ENCODE data around the gene SLC1A3.
"Not testable (repeated sequence)": the region's sequence is repeated elsewhere in the genome, so short reads cannot be mapped to it uniquely, and the experiment has no call there.

The SLC1A3 gene

DNA sequence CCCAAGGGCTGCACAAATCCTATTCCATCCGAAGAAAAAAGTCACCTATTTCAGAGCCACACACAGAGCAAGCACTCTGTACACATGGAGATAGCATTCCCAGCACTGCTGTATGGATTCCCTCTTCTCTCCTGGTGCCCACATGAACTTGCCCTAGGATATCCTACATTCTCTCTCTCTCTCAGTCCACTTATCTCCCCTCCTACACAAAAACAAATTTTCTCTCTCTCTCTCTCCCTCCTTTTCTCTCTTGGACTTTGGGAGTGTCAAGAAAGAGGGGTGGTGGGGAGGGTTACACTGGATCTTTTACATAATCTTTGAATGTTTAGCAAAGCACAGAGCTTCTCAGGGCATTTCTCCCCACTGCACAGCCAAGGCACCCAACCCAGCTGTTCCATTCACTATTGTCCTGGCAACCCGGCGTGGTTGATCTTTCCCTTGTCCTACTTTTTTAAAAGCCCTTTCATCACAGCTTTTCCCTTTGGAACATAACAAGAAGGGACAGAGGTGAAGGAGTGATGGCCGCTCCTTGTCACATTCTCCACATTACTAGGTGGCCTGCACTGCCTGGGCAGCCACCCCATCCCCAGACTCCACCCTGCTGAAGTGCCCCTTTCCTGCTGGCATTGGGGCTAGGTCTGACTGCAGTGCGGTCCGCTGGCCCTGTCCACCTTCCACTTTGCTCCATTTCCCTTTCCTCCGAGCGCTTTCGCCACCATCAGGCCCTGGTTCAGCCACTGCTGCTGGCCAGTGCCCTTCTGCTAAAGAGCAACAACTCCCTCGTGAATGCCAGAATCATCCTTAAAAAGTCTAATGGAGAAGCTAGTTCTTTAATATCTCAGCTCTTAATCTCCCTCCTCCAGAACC is 22.2 kb upstream of the SLC1A3 start:
- H3K4ac ChIP-seq (ENCODE audit: low read depth, low read length) = no peak overlapping the region
- no peak overlapping the region for H4K8ac ChIP-seq (ENCODE audit: low read depth, low read length)
- no peaks in the 10 kb centered on the region for H3K36me3 ChIP-seq (ENCODE audit: control insufficient read depth, insufficient read depth, low read length)
- no peak overlapping the region for H2BK120ac ChIP-seq (ENCODE audit: low read depth, low read length)
- H2BK5ac ChIP-seq (ENCODE audit: low read length) = no peak overlapping the region
- no peak overlapping the region for H2AK5ac ChIP-seq (ENCODE audit: low read length)
- no peaks in the 10 kb centered on the region for H3K27me3 ChIP-seq (ENCODE audit: insufficient read depth, low read length, poor library complexity)
- no peaks in the 10 kb centered on the region for H3K79me1 ChIP-seq (ENCODE audit: low read length)
- H3K56ac ChIP-seq (ENCODE audit: low read length) = no peak overlapping the region
- H3K9ac ChIP-seq (ENCODE audit: low read length) = no peak overlapping the region
- WGBS (ENCODE audit: extremely low coverage, insufficient coverage, low lambda C conversion rate) = no CpG with 5 or more reads among the region's 10 CpGs
- no peak overlapping the region for H2BK15ac ChIP-seq (replicated peaks; ENCODE audit: low read depth)
- H4K5ac ChIP-seq (ENCODE audit: low read length) = no peak overlapping the region
- no peaks in the 10 kb centered on the region for H3K4me1 ChIP-seq (ENCODE audit: control insufficient read depth, low read depth, low read length)
- H3K79me2 ChIP-seq (ENCODE audit: control insufficient read depth, insufficient read depth, low read length) = no peaks in the 10 kb centered on the region
- H3K23ac ChIP-seq (ENCODE audit: low read length) = no peak overlapping the region
- DNase-seq = no peak
- H3K27ac ChIP-seq (ENCODE audit: low read depth, low read length) = no peak overlapping the region
- no peak overlapping the region for H3K4me2 ChIP-seq (ENCODE audit: low read length)
- no peak overlapping the region for H3K4me3 ChIP-seq (ENCODE audit: low read length)
- no peak overlapping the region for H3K18ac ChIP-seq (ENCODE audit: low read length)

DNA sequence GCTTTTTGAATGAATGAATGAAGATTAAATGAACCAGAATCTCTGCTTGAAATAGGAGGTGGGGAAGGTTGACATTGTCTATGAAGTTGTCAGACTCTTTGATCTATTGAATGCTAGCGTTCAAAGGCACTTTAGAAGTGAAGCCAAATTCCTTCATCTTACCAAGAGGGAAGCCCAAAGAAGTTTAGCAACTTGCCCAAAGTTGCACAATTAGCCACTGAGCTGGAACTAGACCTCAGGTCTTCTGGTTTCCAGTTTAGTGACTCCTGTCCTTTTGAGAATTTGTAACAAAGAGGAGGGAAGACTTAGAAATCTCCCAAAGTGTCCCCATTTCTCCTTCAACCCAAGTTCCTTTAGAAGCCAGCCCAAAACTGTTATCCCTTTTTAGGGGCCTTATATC is 20.7 kb upstream of the SLC1A3 start:
- Histone ChIP-seq H3K27me3 (ENCODE audit: insufficient read depth, low read length, poor library complexity) (no peaks in the 10 kb centered on the region), H2BK120ac (ENCODE audit: low read depth, low read length) (no peak overlapping the region), H3K4me1 (ENCODE audit: control insufficient read depth, low read depth, low read length) (no peaks in the 10 kb centered on the region), H3K18ac (ENCODE audit: low read length) (no peak overlapping the region), H2BK15ac (replicated peaks; ENCODE audit: low read depth) (no peak overlapping the region), H3K79me1 (ENCODE audit: low read length) (no peaks in the 10 kb centered on the region), H4K8ac (ENCODE audit: low read depth, low read length) (no peak overlapping the region), H3K4me2 (ENCODE audit: low read length) (no peak overlapping the region), H4K5ac (ENCODE audit: low read length) (no peak overlapping the region), H2BK5ac (ENCODE audit: low read length) (no peak overlapping the region), H2AK5ac (ENCODE audit: low read length) (no peak overlapping the region), H3K56ac (ENCODE audit: low read length) (no peak overlapping the region), H3K23ac (ENCODE audit: low read length) (no peak overlapping the region), H3K79me2 (ENCODE audit: control insufficient read depth, insufficient read depth, low read length) (no peaks in the 10 kb centered on the region), H3K4me3 (ENCODE audit: low read length) (no peak overlapping the region), H3K27ac (ENCODE audit: low read depth, low read length) (no peak overlapping the region), H3K36me3 (ENCODE audit: control insufficient read depth, insufficient read depth, low read length) (no peaks in the 10 kb centered on the region), H3K9ac (ENCODE audit: low read length) (no peak overlapping the region), H3K4ac (ENCODE audit: low read depth, low read length) (no peak overlapping the region)
- no CpG with 5 or more reads among the region's 1 CpG for WGBS (ENCODE audit: extremely low coverage, insufficient coverage, low lambda C conversion rate)
- DNase-seq = no peak

DNA sequence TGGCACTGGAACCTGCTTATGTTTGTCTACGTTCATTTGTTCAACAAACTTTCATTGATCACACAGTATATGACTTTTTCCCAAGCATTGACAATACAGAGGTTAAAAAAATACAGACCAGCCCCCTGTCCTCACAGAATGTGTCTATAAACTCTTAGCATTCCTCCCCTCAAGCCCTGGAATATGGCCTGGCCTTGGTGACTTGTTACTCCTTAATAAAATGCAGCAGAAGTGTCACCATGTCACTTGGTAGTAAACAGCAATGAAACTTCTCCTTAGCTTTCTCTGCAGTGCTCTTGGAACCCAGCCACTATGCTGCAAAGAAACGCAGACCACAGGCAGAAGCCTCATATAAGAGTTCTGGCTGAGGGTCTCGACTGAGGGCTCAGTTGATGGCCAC is 19.1 kb upstream of the SLC1A3 start:
- H3K79me1 ChIP-seq (ENCODE audit: low read length) = no peaks in the 10 kb centered on the region
- H4K5ac ChIP-seq (ENCODE audit: low read length) = no peak overlapping the region
- no peak overlapping the region for H3K4ac ChIP-seq (ENCODE audit: low read depth, low read length)
- no peak overlapping the region for H4K8ac ChIP-seq (ENCODE audit: low read depth, low read length)
- no peak overlapping the region for H3K23ac ChIP-seq (ENCODE audit: low read length)
- DNase-seq = no peak
- H3K36me3 ChIP-seq (ENCODE audit: control insufficient read depth, insufficient read depth, low read length) = no peaks in the 10 kb centered on the region
- H3K27ac ChIP-seq (ENCODE audit: low read depth, low read length) = no peak overlapping the region
- H3K27me3 ChIP-seq (ENCODE audit: insufficient read depth, low read length, poor library complexity) = no peaks in the 10 kb centered on the region
- WGBS (ENCODE audit: extremely low coverage, insufficient coverage, low lambda C conversion rate) = no CpG with 5 or more reads among the region's 3 CpGs
- no peak overlapping the region for H2BK15ac ChIP-seq (replicated peaks; ENCODE audit: low read depth)
- no peak overlapping the region for H3K4me3 ChIP-seq (ENCODE audit: low read length)
- H2BK5ac ChIP-seq (ENCODE audit: low read length) = no peak overlapping the region
- H3K4me2 ChIP-seq (ENCODE audit: low read length) = no peak overlapping the region
- no peak overlapping the region for H3K56ac ChIP-seq (ENCODE audit: low read length)
- no peaks in the 10 kb centered on the region for H3K4me1 ChIP-seq (ENCODE audit: control insufficient read depth, low read depth, low read length)
- H2AK5ac ChIP-seq (ENCODE audit: low read length) = no peak overlapping the region
- H3K18ac ChIP-seq (ENCODE audit: low read length) = no peak overlapping the region
- no peak overlapping the region for H3K9ac ChIP-seq (ENCODE audit: low read length)
- no peak overlapping the region for H2BK120ac ChIP-seq (ENCODE audit: low read depth, low read length)
- no peaks in the 10 kb centered on the region for H3K79me2 ChIP-seq (ENCODE audit: control insufficient read depth, insufficient read depth, low read length)

DNA sequence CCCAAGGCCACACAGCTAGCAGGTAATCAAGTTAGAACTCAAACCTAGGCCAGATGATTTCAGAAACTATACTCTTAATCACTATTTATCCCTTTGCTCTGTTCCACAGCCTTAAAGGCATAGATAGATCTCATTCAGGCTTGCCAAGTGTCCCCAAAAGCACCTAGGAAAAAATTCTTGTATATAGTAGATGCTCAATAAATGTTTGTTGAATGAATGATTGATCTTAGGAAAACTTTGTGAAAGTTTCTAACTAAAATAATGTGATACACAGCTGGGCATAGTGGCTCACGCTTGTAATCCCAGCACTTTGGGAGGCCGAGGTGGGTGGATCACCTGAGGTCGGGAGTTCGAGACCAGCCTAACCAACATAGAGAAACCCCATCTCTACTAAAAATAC is 16.7 kb upstream of the SLC1A3 start:
- not testable (repeated sequence) for H2AK5ac ChIP-seq (ENCODE audit: low read length); H3K56ac ChIP-seq (ENCODE audit: low read length); H3K23ac ChIP-seq (ENCODE audit: low read length); H3K36me3 ChIP-seq (ENCODE audit: control insufficient read depth, insufficient read depth, low read length); H3K27ac ChIP-seq (ENCODE audit: low read depth, low read length); DNase-seq; H3K9ac ChIP-seq (ENCODE audit: low read length); H3K27me3 ChIP-seq (ENCODE audit: insufficient read depth, low read length, poor library complexity); H3K4me3 ChIP-seq (ENCODE audit: low read length); H4K8ac ChIP-seq (ENCODE audit: low read depth, low read length); H2BK120ac ChIP-seq (ENCODE audit: low read depth, low read length); H3K79me1 ChIP-seq (ENCODE audit: low read length); H3K18ac ChIP-seq (ENCODE audit: low read length); H2BK15ac ChIP-seq (replicated peaks; ENCODE audit: low read depth); H3K4me1 ChIP-seq (ENCODE audit: control insufficient read depth, low read depth, low read length); H4K5ac ChIP-seq (ENCODE audit: low read length); H3K79me2 ChIP-seq (ENCODE audit: control insufficient read depth, insufficient read depth, low read length); H3K4ac ChIP-seq (ENCODE audit: low read depth, low read length); H2BK5ac ChIP-seq (ENCODE audit: low read length); H3K4me2 ChIP-seq (ENCODE audit: low read length)
- no CpG with 5 or more reads among the region's 4 CpGs for WGBS (ENCODE audit: extremely low coverage, insufficient coverage, low lambda C conversion rate)

DNA sequence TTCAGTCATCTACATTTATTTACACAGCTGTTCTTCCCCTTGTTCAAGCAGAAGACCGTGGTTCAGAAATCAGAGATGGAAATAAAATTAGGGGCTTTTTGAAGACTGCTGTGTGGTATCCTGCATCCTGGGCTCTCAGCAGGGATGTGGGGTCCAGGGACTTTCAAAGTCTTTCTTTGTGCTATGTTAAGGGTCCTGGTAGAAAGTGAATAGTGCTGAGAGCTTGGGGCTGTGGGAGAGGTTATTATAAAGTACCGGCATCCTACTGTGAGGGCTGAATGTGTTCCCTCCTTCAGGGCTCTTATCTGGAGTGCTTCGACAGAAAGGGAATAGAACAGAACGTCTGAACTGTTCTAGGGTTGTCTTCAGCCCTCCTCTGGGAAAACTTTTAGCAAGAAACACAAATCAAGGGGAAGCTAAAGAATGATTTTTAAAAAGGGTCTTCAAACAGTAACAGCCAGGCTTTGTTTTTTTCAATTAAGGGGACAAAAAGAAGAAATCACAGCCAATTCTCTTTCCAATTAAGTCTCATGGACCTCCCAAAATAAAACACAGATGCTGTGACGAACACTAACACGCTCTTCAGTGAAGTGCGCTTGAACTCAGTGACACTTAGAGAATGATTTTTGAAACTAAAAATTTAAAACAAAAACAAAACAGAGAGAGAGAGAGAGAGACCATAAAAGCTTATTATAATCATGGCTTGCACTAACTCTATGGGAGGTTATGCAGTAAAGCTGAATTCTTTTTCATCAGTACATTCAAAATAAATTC is 15.7 kb upstream of the SLC1A3 start:
- Histone ChIP-seq H3K36me3 (ENCODE audit: control insufficient read depth, insufficient read depth, low read length) (no peaks in the 10 kb centered on the region), H3K9ac (ENCODE audit: low read length) (no peak overlapping the region), H3K18ac (ENCODE audit: low read length) (no peak overlapping the region), H2AK5ac (ENCODE audit: low read length) (no peak overlapping the region), H3K27ac (ENCODE audit: low read depth, low read length) (no peak overlapping the region), H4K8ac (ENCODE audit: low read depth, low read length) (no peak overlapping the region), H3K56ac (ENCODE audit: low read length) (no peak overlapping the region), H3K4ac (ENCODE audit: low read depth, low read length) (no peak overlapping the region), H3K27me3 (ENCODE audit: insufficient read depth, low read length, poor library complexity) (no peaks in the 10 kb centered on the region), H2BK120ac (ENCODE audit: low read depth, low read length) (no peak overlapping the region), H3K79me2 (ENCODE audit: control insufficient read depth, insufficient read depth, low read length) (no peaks in the 10 kb centered on the region), H3K79me1 (ENCODE audit: low read length) (no peaks in the 10 kb centered on the region), H2BK15ac (replicated peaks; ENCODE audit: low read depth) (no peak overlapping the region), H3K4me3 (ENCODE audit: low read length) (no peak overlapping the region), H3K4me2 (ENCODE audit: low read length) (no peak overlapping the region), H2BK5ac (ENCODE audit: low read length) (no peak overlapping the region), H3K4me1 (ENCODE audit: control insufficient read depth, low read depth, low read length) (no peaks in the 10 kb centered on the region), H3K23ac (ENCODE audit: low read length) (no peak overlapping the region), H4K5ac (ENCODE audit: low read length) (no peak overlapping the region)
- DNase-seq = peak; percentile 46
- no CpG with 5 or more reads among the region's 7 CpGs for WGBS (ENCODE audit: extremely low coverage, insufficient coverage, low lambda C conversion rate)
